HG02623 (cell line): ENCODE measurements around the gene MANSC4.
"Not testable (repeated sequence)": the region's sequence is repeated elsewhere in the genome, so short reads cannot be mapped to it uniquely, and the experiment has no call there.

Experiments used
- ATAC-seq: cut with Tn5 transposase; IDR thresholded peaks from one replicate; pipeline ENCODE4 v1.9.1; 2021; ENCODE audit warnings: moderate library complexity; ENCODE audit not compliant: unreplicated experiment

MANSC4 gene

DNA sequence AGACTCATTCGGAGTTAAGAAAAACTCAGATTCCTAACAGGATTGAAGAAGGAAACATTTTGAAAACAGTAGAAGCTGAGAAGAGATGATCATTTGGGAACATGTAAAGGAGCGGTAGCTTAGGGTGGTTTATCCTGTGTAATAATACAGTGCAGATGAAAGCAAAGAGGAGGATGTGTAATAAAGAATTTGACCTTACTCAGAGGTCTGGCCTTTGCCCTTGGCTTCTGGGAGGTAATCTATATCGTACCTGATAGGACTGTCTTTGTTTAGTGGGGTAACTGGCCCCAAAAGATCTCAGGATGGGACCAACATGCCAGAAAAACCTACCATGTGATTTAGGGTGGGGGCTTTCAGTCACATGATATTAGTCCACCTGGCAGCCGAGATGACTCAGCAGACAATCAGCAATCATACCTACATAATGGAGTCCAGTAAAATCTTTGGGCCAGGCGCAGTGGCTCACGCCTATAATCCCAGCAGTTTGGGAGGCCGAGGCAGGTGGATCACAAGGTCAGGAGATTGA, 23.3 kb downstream of the MANSC4 start:
- ATAC-seq: no peak

DNA sequence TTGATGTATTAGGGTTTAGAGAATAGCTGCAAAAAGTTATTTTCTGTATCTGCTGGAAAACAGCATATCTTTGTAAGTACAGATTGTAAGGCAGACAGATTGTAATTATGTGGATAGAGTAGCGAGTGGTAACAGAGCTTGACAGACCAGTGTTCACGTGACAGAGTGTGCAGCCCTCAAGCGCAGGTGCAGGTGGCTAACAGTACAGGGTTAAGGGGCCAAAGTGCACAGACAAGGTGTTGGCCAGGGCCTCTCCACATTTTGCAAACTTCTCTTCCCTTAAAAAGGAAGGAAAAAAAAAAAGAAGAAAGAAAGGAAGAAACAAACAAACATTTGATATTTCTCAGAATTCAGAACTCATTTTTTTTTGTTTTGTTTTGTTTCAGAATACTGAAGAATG, 25.2 kb downstream of the MANSC4 start:
- ATAC-seq: no peak

DNA sequence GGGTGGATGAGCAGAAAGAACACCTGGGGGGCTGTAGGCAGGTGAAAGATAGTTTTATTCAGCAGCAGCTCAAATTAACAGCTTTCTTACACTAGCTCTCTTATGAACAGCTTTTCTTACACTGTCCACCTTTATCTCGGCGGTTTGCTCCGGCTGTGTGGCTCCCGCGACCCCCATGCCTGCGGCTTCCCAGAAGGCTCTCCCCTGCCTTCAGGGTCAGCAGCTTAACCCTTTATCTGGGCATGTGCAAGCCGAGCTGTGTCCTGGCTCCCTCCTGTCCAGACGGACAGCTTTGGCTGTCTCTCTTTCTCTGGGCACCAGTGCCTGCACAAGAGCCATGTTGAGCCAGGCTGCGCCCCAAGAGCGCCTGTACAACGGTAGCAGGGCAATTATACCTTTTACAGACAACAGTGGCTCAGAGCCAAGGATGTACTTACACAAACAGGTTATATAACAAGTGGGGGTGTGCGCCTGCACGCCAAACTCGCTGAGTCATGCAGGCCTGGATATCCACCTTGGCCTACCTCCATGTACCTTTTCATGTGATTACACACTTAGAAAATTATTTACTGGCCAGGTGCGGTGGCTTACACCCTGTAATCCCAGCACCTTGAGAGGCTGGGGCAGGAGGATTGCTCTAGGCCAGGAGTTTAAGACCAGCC, 28.5 kb downstream of the MANSC4 start:
- ATAC-seq: no peak

DNA sequence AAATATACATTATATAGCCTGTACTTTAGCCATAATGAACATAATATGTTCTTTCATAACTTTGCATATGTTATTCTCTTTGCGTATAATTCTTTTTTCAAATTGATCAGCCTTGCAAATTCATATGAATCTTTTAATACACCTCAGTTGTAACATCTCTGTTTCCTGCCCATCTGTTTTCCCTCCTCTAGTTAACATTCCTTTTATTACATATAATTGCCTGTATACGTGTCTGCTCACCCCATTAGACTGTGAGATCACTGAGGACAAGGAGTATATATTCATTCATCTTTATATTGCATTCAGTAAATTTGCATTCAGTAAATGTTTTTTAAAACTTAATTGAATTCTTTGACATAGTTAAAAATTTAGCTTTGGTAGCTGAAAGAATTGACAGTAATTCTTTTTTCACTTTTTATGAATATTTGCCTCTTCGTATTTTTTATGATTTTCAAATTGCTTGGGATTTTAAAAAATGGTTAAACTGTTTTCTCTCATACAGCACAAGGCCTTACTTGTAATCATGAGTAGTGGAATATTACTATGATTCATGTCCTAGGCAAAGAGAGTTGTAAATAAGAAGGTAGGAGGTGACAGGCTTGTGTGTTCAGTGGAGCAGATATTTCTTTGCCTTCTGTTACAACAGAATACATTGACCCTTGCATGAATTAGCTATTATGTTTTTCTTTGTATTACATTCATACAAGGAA, 32.8 kb downstream of the MANSC4 start:
- no peak for ATAC-seq

DNA sequence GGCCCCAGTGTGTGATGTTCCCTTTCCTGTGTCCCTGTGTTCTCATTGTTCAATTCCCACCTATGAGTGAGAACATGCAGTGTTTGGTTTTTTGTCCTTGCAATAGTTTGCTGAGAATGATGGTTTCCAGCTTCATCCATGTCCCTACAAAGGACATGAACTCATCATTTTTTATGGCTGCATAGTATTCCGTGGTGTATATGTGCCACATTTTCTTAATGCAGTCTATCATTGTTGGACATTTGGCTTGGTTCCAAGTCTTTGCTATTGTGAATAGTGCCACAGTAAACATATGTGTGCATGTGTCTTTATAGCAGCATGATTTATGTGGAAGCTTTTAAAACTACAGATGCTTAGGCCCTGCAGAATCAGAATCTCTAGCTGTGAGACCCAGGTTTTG, 34.3 kb downstream of the MANSC4 start:
- not testable (repeated sequence) for ATAC-seq

DNA sequence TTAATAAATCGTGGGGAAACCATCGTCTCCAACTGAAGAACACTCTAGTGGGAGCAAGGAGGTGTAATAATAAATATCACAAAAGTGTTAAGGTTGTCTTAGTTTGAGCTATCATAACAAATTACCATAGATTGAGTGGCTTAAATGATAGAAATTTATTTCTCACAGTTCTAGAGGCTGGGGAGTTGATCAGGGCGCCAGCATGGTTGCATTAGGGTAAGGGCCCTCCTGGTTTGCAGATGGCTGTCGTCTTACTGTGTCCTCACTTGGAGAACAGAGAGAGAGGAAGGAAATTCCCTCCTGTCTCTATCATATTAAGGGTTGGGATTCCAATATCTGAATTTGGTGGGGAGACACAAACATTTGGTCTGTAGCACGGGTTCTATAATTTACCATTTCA, 36.4 kb downstream of the MANSC4 start:
- ATAC-seq: no peak

DNA sequence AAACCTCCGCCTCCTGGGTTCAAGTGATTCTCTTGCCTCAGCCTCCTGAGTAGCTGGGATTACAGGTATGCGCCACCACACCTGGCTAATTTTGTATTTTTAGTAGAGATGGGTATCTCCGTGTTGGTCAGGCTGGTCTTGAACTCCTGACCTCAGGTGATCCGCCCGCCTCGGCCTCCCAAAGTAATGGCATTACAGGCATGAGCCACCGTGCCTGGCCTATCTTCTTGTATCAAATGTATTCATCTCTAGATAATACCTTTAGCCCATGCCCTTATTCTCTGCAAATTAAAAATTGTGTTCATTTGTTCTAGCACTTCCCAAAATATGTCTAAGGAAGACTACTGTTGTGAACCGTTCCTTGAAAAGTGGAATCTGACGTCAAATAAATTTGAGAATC, 45.7 kb downstream of the MANSC4 start:
- not testable (repeated sequence) for ATAC-seq

DNA sequence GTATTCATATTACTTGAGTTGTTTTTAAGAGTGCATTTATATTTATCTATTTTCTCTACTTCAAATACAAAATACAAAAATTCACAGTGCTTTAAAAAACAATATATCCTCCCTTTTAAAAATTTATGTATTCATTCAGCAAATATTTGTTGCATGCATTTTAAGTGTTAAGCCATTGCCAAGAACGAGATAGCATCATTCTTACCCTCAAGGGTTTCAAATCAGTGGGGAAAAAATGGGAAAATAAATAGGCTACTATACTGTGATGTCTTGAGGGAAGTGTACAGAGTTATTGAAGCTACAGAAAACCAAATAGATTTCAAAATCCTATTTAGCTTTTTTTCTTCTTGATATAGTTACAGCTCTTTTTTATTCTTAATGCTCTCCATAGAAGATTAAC, 46.2 kb downstream of the MANSC4 start:
- ATAC-seq: no peak

DNA sequence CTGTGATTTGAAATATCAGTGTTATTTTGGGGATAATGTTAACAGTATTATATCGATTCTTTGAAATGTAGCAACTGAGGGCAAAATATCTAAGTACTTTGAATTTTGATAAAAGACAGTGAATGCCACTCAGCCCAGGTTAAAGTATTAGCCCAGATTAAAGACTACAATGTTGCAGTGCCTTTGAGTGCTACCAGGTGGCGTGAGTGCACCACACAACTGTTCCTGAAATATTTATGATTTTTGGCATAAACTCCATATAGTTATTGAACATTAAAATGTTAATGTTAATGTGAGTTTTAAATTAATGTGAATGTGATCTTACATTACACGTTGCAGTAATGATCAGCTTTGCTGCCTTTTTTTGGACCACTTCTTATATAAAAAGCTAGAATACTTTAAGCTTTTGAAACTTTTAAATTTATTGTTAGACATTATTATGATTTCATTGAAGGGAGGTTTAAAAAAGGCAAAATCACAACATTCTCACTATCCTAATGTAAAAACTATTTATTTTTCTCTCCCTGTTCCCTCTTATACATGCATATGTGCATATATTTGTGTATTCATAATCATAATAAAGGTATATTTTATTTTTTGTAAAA, 46.9 kb downstream of the MANSC4 start:
- ATAC-seq: peak; percentile 60

DNA sequence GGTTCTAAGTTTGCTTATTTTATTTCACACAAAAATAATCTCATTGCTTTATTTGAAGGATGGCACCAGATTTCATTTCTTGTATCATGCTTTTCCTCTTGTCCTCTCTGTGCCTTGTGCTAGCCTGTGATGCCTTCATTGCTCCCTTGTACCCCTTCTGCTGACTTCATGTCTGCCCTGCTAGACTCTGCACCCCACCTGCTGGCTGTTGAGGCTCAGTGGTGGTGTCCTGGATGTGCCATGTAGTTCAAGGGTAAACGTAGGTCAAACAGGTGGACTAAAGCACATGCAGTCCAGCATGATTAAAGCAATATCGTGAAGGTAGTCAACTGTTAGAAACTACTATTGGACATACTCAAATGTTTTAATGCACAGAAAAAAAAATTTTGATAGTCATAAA, 47.8 kb downstream of the MANSC4 start:
- ATAC-seq: no peak

DNA sequence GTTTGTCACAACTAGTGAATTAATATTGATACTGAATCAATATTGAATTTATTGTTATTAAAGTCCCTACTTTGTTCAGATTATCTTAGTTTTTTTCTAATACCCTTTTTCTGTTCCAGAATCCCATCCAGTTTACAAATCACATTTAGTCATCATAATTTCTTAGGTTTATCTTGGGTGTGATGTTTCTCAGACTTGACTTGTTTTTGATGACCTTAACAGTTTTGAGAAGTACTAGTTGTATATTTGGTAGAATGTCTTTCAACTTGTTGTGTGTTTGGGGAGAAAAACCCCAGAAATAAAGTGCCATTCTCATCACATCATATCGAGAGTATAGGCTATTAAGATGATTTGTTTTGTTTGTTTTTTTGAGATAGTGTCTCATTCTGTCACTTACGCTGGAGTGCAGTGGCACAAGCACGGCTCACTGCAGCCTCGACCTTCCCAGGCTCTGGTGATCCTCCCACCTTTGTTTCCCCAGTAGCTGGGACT, 49.9 kb downstream of the MANSC4 start:
- no peak for ATAC-seq

DNA sequence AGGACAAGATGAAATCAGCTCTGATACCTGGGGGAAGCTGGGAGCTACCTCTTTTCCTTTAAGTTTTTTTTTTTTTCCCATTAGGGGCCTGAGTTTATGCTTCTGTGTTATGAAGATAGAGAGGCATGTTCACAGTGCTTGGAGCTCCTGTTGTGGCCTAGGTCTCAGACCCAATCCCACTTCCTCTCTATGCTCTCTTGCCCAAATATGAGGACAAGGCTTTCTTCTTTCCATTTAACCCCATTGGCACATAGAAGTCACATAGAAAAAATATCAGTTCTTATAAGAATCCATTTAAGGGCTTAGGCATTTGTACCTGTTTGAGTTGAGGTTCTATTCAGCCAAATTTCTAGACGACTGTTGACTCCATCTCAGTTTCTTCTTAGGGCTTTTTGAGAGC, 56.8 kb downstream of the MANSC4 start:
- no peak for ATAC-seq
